HEK293T (cell line): Measurements from ENCODE around the gene DMRT1.

ENCODE experiments used
- CTCF ChIA-PET: fragments of 350-600 bp; formaldehyde crosslinking; extraction: SDS; loops from one replicate; lab custom pipeline; 2021; ENCODE audit warnings: antibody characterized with exemption, inconsistent platforms; lab: Yijun Ruan, JAX
- POLR2A ChIA-PET: fragments of 350-600 bp; formaldehyde crosslinking; extraction: SDS; loops from one replicate; lab custom pipeline; 2020; ENCODE audit warnings: antibody characterized with exemption, inconsistent platforms; lab: Yijun Ruan, JAX
- DNase-seq: peaks from one replicate; pipeline ENCODE4 v3.0.0; 2012; ENCODE audit warnings: mixed read lengths; ENCODE audit errors: extremely low spot score
- ARNT ChIP-seq: fragments of 450-650 bp; IDR thresholded peaks from 2 replicates; pipeline ENCODE4 v1.6.1; 2017; ENCODE audit warnings: mild to moderate bottlenecking
- BHLHE40 ChIP-seq: fragments of 450-650 bp; IDR thresholded peaks from 2 replicates; pipeline ENCODE4 v1.6.1; 2016; ENCODE audit warnings: mild to moderate bottlenecking, moderate library complexity, borderline replicate concordance
- CTBP1 ChIP-seq: fragments of 450-650 bp; IDR thresholded peaks from 2 replicates; pipeline ENCODE4 v1.6.1; 2016; ENCODE audit warnings: borderline replicate concordance
- ELF4 ChIP-seq: fragments of 450-650 bp; IDR thresholded peaks from 2 replicates; pipeline ENCODE4 v1.6.1; 2017; ENCODE audit warnings: antibody characterized with exemption
- FOXA1 ChIP-seq: fragments of 450-650 bp; IDR thresholded peaks from 2 replicates; pipeline ENCODE4 v1.6.1; 2016; ENCODE audit warnings: mild to moderate bottlenecking
- FOXK2 ChIP-seq: fragments of 450-650 bp; IDR thresholded peaks from 2 replicates; pipeline ENCODE4 v1.6.1; 2016; ENCODE audit warnings: mild to moderate bottlenecking
- FOXM1 ChIP-seq: fragments of 450-650 bp; IDR thresholded peaks from 2 replicates; pipeline ENCODE4 v1.6.1; 2017; ENCODE audit warnings: mild to moderate bottlenecking, borderline replicate concordance
- HDGF ChIP-seq: fragments of 450-650 bp; IDR thresholded peaks from 2 replicates; pipeline ENCODE4 v1.6.1; 2017; ENCODE audit warnings: antibody characterized with exemption, borderline replicate concordance
- L3MBTL2 ChIP-seq: fragments of 450-650 bp; conservative IDR thresholded peaks from 2 replicates; pipeline ENCODE4 v1.6.1; 2016; ENCODE audit warnings: mild to moderate bottlenecking
- LEF1 ChIP-seq: fragments of 450-650 bp; IDR thresholded peaks from 2 replicates; pipeline ENCODE4 v1.6.1; 2017; ENCODE audit warnings: mild to moderate bottlenecking, borderline replicate concordance
- NFRKB ChIP-seq: fragments of 450-650 bp; IDR thresholded peaks from 2 replicates; pipeline ENCODE4 v1.6.1; 2016; ENCODE audit warnings: mild to moderate bottlenecking, moderate library complexity
- PKNOX1 ChIP-seq: fragments of 450-650 bp; IDR thresholded peaks from 2 replicates; pipeline ENCODE4 v1.6.1; 2016
- SP1 ChIP-seq: fragments of 450-650 bp; IDR thresholded peaks from 2 replicates; pipeline ENCODE4 v1.6.1; 2017
- SUZ12 ChIP-seq: fragments of 450-650 bp; IDR thresholded peaks from 2 replicates; pipeline ENCODE4 v1.6.1; 2016; ENCODE audit warnings: mild to moderate bottlenecking
- TARDBP ChIP-seq: fragments of 450-650 bp; IDR thresholded peaks from 2 replicates; pipeline ENCODE4 v1.6.1; 2016
- ZNF384 ChIP-seq: fragments of 450-650 bp; IDR thresholded peaks from 2 replicates; pipeline ENCODE4 v1.6.1; 2016

DMRT1 gene

GRCh38 chr9:922171-922570, 80.7 kb downstream of the DMRT1 start:
- ChIA-PET POLR2A (no interaction called here), CTCF (no interaction called here)

GRCh38 chr9:922731-923130, 81.2 kb downstream of the DMRT1 start:
- TF ChIP-seq PKNOX1: no peak
- no peak for TF ChIP-seq HDGF
- TF ChIP-seq NFRKB: no peak
- ChIA-PET POLR2A (no interaction called here), CTCF (no interaction called here)
- DNase-seq: no peak

More at GRCh38 chr9:922171-922570, 80.7 kb downstream of the DMRT1 start:
- TF ChIP-seq ZNF384 (no peak), CTBP1 (no peak), NFRKB (no peak), BHLHE40 (no peak), HDGF (no peak), FOXA1 (no peak), TARDBP (no peak), SP1 (no peak), PKNOX1 (no peak), ELF4 (no peak), ARNT (no peak), L3MBTL2 (no peak), FOXM1 (no peak), LEF1 (no peak), SUZ12 (no peak), FOXK2 (no peak)
- no peak for DNase-seq

GRCh38 chr9:926976-927375, 85.5 kb downstream of the DMRT1 start:
- ChIA-PET POLR2A (no interaction called here), CTCF (interaction anchor here (0.6 to 0.7 kb wide), 2 partner anchors 28 to 85 kb away, joined by 3 read pairs; no protein-coding TSS in a partner anchor)
- TF ChIP-seq FOXA1 (no peak), ELF4 (no peak), NFRKB (no peak), L3MBTL2 (no peak), FOXK2 (no peak), LEF1 (no peak), BHLHE40 (no peak), ZNF384 (no peak), FOXM1 (no peak), SP1 (no peak)
- no peak for DNase-seq

- DNase-seq: peak; percentile 35
- ChIA-PET CTCF (interaction anchor here (0.7 to 1.4 kb wide), 3 partner anchors 11 to 30 kb away, joined by 3 read pairs; no protein-coding TSS in a partner anchor), POLR2A (no interaction called here)
- TF ChIP-seq ELF4 (no peak), LEF1 (no peak), SP1 (no peak), FOXM1 (no peak), NFRKB (no peak), FOXK2 (no peak), HDGF (no peak), FOXA1 (no peak), L3MBTL2 (no peak), ARNT (no peak), CTBP1 (no peak), PKNOX1 (no peak)
These were observed 87.0 kb downstream of the DMRT1 start for GRCh38 chr9:928363-929042.

- ChIA-PET CTCF (no interaction called here), POLR2A (no interaction called here)
- no peak for DNase-seq
- TF ChIP-seq ELF4 (no peak), FOXK2 (no peak), NFRKB (no peak), SUZ12 (no peak), ARNT (no peak), TARDBP (no peak)
These were observed 88.2 kb downstream of the DMRT1 start for GRCh38 chr9:929719-930118.

GRCh38 chr9:933356-933755, 91.9 kb downstream of the DMRT1 start:
- CTCF ChIA-PET: no interaction called here
- TF ChIP-seq FOXK2 (no peak), TARDBP (no peak), LEF1 (no peak), BHLHE40 (no peak), HDGF (no peak), FOXA1 (no peak), NFRKB (no peak), FOXM1 (no peak), CTBP1 (no peak), SP1 (no peak), ZNF384 (no peak), L3MBTL2 (no peak), ELF4 (no peak), SUZ12 (no peak), PKNOX1 (no peak), ARNT (no peak)
- DNase-seq: no peak
- POLR2A ChIA-PET: no interaction called here
